ENCODE results near the gene RNF121.
A peak's percentile ranks its signal among the peaks of the same experiment; 100 is the strongest.
"Not testable (repeated sequence)": the region's sequence is repeated elsewhere in the genome, so short reads cannot be mapped to it uniquely, and the experiment has no call there.

The RNF121 gene

GRCh38 chr11:71928737-71929443 lies at the start of gene RNF121:
Gene RNF121 (plus strand): TSS chr11:71929046. CDS start chr11:71929062, 16 bp downstream.
- in situ Hi-C loops (cut with HindIII; ENCODE audit: low pct_ligation_motif_present, low pct_unique_long_range_greater_than_20kb, low sequenced_read_pairs) = no loop called here
- peak; percentile 93 for DNase-seq

GRCh38 chr11:71885806-71886205 lies 43.0 kb upstream of the RNF121 start:
- in situ Hi-C loops (cut with HindIII; ENCODE audit: low pct_ligation_motif_present, low pct_unique_long_range_greater_than_20kb, low sequenced_read_pairs) = not testable (repeated sequence)

GRCh38 chr11:71888335-71889010 lies 40.4 kb upstream of the RNF121 start:
- in situ Hi-C loops (cut with HindIII; ENCODE audit: low pct_ligation_motif_present, low pct_unique_long_range_greater_than_20kb, low sequenced_read_pairs) = not testable (repeated sequence)

More at GRCh38 chr11:71885806-71886205, 43.0 kb upstream of the RNF121 start:
- not testable (repeated sequence) for DNase-seq

GRCh38 chr11:71889181-71889872 lies 39.5 kb upstream of the RNF121 start:
- DNase-seq; in situ Hi-C loops (cut with HindIII; ENCODE audit: low pct_ligation_motif_present, low pct_unique_long_range_greater_than_20kb, low sequenced_read_pairs): not testable (repeated sequence)

More at GRCh38 chr11:71888335-71889010, 40.4 kb upstream of the RNF121 start:
- not testable (repeated sequence) for DNase-seq

- in situ Hi-C loops (cut with HindIII; ENCODE audit: low pct_ligation_motif_present, low pct_unique_long_range_greater_than_20kb, low sequenced_read_pairs) = no loop called here
Observed at GRCh38 chr11:71895961-71896360, 32.9 kb upstream of the RNF121 start.

GRCh38 chr11:71901137-71901536 lies 27.7 kb upstream of the RNF121 start:
- in situ Hi-C loops (cut with HindIII; ENCODE audit: low pct_ligation_motif_present, low pct_unique_long_range_greater_than_20kb, low sequenced_read_pairs); DNase-seq: not testable (repeated sequence)

More at GRCh38 chr11:71895961-71896360, 32.9 kb upstream of the RNF121 start:
- DNase-seq = no peak

- in situ Hi-C loops (cut with HindIII; ENCODE audit: low pct_ligation_motif_present, low pct_unique_long_range_greater_than_20kb, low sequenced_read_pairs) = no loop called here
- no peak for DNase-seq
Observed at GRCh38 chr11:71908218-71908617, 20.6 kb upstream of the RNF121 start.

- in situ Hi-C loops (cut with HindIII; ENCODE audit: low pct_ligation_motif_present, low pct_unique_long_range_greater_than_20kb, low sequenced_read_pairs); DNase-seq: not testable (repeated sequence)
Observed at GRCh38 chr11:71910775-71911174, 18.1 kb upstream of the RNF121 start.

GRCh38 chr11:71911321-71911985 lies 17.4 kb upstream of the RNF121 start:
- in situ Hi-C loops (cut with HindIII; ENCODE audit: low pct_ligation_motif_present, low pct_unique_long_range_greater_than_20kb, low sequenced_read_pairs) = not testable (repeated sequence)
- peak; percentile 9 for DNase-seq

GRCh38 chr11:71911986-71912340 lies 16.9 kb upstream of the RNF121 start:
- DNase-seq; in situ Hi-C loops (cut with HindIII; ENCODE audit: low pct_ligation_motif_present, low pct_unique_long_range_greater_than_20kb, low sequenced_read_pairs): not testable (repeated sequence)

GRCh38 chr11:71913756-71914526 lies 14.9 kb upstream of the RNF121 start:
- in situ Hi-C loops (cut with HindIII; ENCODE audit: low pct_ligation_motif_present, low pct_unique_long_range_greater_than_20kb, low sequenced_read_pairs) = no loop called here
- DNase-seq = no peak

- no peak for DNase-seq
- in situ Hi-C loops (cut with HindIII; ENCODE audit: low pct_ligation_motif_present, low pct_unique_long_range_greater_than_20kb, low sequenced_read_pairs) = no loop called here
Observed at GRCh38 chr11:71914617-71915189, 14.1 kb upstream of the RNF121 start.

- no peak for DNase-seq
- in situ Hi-C loops (cut with HindIII; ENCODE audit: low pct_ligation_motif_present, low pct_unique_long_range_greater_than_20kb, low sequenced_read_pairs) = no loop called here
Observed at GRCh38 chr11:71917646-71918140, 11.2 kb upstream of the RNF121 start.

- DNase-seq = peak; percentile 85
- in situ Hi-C loops (cut with HindIII; ENCODE audit: low pct_ligation_motif_present, low pct_unique_long_range_greater_than_20kb, low sequenced_read_pairs) = no loop called here
Observed at GRCh38 chr11:71927820-71928736, 768 bp upstream of the RNF121 start, which contains the start of gene XNDC1N. Gene XNDC1N (minus strand): TSS chr11:71928594. CDS start chr11:71923353, 5,241 bp downstream.

GRCh38 chr11:71929491-71929890 lies 645 bp downstream of the RNF121 start:
- in situ Hi-C loops (cut with HindIII; ENCODE audit: low pct_ligation_motif_present, low pct_unique_long_range_greater_than_20kb, low sequenced_read_pairs) = no loop called here
- DNase-seq = no peak

- no peak for DNase-seq
- in situ Hi-C loops (cut with HindIII; ENCODE audit: low pct_ligation_motif_present, low pct_unique_long_range_greater_than_20kb, low sequenced_read_pairs) = no loop called here
Observed at GRCh38 chr11:71930556-71931244, 1.9 kb downstream of the RNF121 start.
